ENCODE data around the gene ACR. TPM values are rescaled to one million over a fixed set of nuclear protein-coding genes. Genes with fewer than 3 reads are reported as not detected.

Gene ACR
- 0.45 TPM for polyA plus RNA-seq (ENCODE audit: insufficient read length)

DNA sequence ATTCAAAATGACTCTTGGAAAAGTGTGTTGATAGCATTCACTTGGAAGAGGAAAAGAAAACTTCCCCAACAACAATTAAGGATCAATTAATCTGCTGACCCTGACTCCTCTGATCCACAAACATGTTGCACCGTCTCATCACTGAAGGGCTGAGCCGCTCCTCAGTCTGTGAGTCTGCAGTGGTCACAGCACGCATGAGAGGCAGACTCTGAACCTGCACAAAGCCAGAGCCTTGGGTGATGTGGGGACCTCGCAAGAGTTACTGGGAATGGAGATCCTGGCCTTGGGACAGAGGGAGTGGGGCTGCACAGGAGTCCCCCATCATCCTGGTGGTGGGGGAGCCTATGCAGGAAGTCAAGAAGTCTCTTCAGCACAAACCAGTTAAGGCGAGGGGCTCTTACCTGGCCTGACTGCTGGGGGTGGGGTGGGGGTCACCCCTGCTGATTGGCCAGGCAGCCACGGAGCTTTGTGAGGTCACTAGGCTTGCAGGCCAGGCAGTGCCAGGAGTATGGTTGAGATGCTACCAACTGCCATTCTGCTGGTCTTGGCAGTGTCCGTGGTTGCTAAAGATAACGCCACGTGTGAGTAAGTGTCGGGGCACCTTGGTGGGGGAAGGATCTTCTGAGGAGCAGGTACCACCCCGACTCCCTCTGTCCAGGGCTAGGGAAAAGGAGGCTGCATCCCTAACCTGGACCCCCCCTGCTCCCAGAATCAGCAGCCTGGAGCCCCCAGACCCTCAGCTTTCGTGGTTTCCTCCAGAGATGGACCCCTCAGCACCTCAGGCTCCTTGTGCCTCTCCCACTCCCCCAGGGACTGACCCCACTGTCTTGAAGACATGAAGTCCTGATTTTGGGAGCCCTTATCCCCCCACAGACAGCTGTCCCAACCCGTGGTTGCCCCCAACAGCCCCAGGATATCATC lies at the start of gene ACR:
TSS of gene ACR (plus strand) at position 477 of the 921 bp plus-strand sequence. CDS start at position 509, 32 bp downstream.
- DNase-seq = no peak

DNA sequence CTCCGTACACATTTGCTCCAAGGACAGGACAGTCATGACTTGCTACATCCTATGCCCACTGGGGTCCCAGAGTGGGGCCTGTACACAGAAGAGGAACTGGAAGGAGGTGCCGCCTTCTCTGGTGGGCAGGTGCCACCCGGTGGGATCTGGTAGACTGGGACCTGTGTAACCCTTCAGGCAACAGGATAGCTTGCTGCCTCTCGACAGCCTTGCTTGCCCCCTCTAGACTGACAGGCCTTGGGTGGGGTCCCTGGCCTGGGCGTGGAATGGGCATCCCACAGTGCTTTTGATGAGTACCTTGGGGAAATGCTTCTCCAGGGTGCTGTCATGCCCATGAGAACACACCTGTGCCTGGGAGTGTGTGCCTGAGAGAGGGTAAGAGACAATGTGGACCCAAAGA lies 49.6 kb upstream of the ACR start:
- no peak for DNase-seq

DNA sequence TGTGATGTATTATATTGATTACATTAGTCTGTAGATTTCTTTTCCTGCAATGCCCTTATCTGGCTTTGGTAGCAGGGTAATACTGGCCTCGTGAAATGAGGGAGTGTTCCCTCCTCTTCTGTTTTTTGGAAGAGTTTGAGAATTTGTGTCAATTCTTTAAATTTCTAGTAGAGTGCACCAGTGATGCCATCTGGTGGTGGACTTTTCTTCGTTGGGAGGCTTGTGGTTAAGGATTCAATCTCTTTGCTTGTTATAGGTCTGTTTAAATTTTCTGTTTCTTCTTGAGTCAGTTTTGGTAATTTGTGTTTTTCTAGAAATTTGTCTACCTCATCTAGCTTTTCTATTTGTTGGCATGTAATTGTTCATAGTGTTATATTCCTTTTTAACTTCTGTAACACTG lies 46.5 kb upstream of the ACR start:
- DNase-seq = no peak

DNA sequence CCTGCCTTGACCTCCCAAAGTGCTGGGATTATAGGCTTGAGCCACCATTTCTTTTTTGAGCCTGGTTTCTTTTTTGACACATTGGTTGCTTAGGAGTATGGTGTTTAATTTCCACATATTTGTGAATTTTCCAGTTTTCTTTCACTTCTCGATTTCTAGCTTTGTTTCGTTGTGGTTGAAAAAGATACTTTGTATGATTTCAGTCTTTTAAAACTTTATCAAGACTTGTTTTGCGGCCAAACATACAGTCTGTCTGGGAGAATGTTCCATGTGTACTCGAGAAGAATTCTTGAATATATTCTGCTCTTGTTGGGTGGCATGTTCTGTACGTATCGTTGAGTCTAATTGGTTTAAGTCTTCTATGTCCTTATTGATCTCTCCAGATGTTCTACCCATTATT lies 44.5 kb upstream of the ACR start:
- no peak for DNase-seq

DNA sequence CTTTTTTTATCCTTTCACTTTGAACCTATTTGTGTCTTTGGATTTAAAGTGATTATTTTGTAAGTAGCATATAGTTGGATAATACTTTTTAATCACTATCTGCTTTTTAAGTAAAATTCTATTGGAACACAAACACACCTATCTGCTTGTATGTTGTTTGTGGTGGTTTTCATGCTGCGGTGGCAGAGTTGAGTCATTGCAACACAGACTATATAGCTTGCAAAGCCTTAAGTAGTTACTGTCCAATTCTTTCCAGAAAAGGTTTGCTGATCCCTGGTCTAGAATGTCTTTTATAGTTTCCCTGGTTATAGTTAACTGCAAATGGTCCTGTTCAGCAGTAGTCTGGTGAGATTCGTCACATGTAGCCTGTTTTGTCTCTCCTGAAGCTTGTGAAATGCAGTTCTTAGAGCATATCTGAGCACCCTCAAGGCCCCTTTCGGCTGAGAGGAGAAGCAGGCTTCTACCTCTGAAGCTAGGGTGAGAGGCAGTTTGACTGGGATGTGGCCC lies 43.9 kb upstream of the ACR start:
- no peak for DNase-seq

- no peak for DNase-seq
These were observed 43.1 kb upstream of the ACR start for GRCh38 chr22:50694766-50695420.

- DNase-seq = no peak
These were observed 42.4 kb upstream of the ACR start for GRCh38 chr22:50695421-50696250.

DNA sequence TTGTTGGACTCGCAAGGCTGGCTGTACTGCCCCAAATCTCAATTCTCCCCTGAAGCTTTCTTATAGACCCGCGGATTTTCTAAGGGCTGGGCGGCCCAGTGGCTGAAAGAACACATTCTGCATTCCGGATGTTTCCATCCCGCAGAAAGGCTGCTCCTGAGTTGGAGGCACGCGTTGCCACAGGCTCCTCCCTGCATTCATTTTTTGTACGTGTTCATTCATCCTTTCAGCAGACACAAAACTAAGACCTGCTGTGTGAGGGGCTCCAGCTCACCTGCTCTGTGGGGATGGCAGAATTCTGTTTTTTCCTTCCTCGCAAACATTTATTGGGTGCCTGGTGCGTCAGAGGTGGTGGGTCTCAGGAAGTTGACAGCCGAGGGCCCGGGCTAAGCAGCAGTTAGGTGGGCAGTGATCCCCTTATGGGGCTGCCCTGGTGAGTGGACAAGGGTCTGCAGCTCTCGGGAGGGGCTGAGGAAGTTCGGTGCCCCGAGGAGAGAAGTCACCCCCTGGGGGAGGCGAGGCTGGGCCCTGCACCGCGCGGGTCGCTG lies 41.7 kb upstream of the ACR start:
- no peak for DNase-seq

- DNase-seq = no peak
These were observed 41.0 kb upstream of the ACR start for GRCh38 chr22:50696799-50697561.

- DNase-seq = no peak
These were observed 40.1 kb upstream of the ACR start for GRCh38 chr22:50697667-50698506.

DNA sequence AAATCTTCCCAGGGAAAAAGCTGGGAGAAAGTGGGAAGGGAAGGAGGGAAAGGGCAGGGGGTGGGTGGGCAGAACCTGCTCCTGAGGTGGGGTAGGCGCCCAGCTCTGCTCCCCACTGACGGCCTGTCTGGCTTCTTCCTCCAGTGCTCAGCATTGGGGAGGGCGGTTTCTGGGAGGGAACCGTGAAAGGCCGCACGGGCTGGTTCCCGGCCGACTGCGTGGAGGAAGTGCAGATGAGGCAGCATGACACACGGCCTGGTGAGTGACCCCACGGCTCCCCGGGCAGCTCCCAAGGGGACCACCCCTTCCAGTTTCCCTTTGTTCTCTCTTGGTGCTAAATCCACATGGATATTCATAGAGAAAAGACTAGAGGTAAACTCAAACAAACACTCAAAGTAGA lies 39.5 kb upstream of the ACR start:
- no peak for DNase-seq

- no peak for DNase-seq
These were observed 38.8 kb upstream of the ACR start for GRCh38 chr22:50699001-50699755.

GRCh38 chr22:50699756-50700386 lies 38.1 kb upstream of the ACR start:
- no peak for DNase-seq

DNA sequence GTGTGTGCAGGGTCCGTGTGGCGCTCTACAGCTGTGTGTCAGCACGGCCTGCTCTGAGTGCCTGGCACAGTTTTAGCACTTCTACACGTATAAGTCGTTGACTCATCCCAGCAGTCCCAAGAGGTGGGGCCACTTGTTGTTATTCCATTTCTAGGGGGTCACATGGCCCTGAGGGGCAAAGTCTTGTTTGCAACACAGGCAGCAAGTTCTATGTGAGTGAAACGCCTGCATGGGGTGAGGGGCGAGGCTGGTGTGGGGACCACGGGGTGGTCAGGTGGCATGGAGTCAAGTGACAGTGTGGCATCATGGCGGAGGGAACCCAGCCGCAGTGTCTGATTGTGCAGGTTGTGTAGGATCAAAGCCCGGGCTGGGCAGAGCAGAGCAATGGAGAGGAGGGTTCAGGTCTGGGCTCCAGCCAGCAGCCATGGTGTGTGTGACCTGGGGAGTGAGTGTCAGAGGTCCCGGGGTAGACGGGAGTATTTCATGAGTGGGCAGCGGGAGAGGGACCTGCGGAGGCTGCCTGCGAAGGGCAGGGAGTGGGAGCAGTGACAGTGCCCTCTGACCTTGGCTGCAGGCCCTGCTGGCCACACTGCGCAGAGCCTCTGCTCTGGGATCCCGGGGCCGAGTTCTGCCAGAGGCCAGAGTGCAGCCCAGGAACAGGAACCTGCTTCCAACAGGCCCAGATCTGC lies 37.5 kb upstream of the ACR start:
- no peak for DNase-seq

- no peak for DNase-seq
These were observed 37.0 kb upstream of the ACR start for GRCh38 chr22:50701076-50701419.

DNA sequence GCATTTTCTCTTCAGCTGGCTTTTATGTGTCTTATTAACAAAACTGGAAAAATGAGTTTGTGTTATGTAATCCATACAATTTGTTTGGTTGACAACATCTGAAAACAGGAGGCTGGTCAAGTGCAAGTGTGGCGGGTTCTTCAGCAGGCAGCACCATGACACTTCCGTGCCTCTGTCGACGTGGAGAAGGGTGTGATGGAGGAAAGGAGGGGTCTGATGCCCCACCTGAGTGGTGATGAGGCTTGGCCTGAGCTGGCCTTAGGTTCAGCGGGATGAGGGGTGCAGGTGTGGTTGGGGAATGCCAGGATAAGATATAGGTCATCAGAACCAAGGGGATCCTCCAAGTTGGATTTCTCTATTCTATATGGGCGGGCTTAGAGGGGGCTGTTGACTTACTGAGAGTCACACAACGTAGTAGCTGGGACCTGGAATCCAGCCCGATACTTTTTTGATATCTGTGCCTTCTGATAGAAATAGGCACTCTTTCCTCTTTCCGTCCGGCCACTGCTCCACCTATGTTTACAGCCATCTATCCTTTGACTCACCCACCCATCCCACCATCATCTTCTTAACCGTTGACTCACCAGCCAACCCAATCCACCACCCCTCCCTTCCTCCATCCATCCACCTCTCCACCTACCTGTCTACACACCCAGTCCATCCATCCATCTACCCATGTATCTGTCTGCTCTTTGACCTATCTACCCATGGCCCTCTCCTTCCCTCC lies 36.4 kb upstream of the ACR start:
- DNase-seq = no peak

GRCh38 chr22:50702261-50702671 lies 35.7 kb upstream of the ACR start:
- no peak for DNase-seq
